HG03159 (cell line): ENCODE data around the gene CR1.
"Not testable (repeated sequence)": the region's sequence is repeated elsewhere in the genome, so short reads cannot be mapped to it uniquely, and the experiment has no call there.

Experiments
- ATAC-seq: cut with Tn5 transposase; IDR thresholded peaks from one replicate; pipeline ENCODE4 v1.9.1; 2021; ENCODE audit warnings: mild to moderate bottlenecking, moderate library complexity; ENCODE audit not compliant: unreplicated experiment

Gene CR1

GRCh38 chr1:207669528-207670009 is 173.6 kb downstream of the CR1 start:
- no peak for ATAC-seq

- no peak for ATAC-seq
These were observed 174.2 kb downstream of the CR1 start for GRCh38 chr1:207670192-207670591.

- ATAC-seq: no peak
These were observed 175.0 kb downstream of the CR1 start for GRCh38 chr1:207670997-207671396.

DNA sequence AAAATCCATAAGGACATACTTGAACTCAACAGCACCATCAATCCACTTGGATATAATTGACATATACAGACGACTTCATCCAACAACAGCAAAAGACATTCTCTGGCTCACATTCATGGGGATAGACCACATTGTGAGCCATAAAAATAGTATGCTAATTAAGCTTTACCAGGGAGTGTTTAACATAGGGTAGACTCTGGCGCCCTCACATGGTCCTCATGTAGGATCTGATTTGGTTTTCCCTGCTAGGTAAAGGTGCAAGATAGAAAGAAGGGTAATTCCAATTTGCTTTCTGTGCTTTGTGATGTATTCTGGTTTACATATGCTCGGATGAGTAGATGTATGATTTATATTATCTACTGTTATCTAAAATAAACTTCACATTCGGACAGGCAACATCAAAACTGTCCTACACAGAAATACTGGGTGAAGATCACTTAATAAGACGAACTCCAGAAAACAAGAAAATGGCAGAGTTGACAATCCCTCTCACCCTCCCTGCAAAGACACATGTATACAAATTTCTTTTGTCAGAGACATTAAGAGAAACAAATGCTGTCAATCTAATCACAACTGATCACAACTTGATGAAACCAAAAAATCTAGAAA is 176.7 kb downstream of the CR1 start:
- no peak for ATAC-seq

DNA sequence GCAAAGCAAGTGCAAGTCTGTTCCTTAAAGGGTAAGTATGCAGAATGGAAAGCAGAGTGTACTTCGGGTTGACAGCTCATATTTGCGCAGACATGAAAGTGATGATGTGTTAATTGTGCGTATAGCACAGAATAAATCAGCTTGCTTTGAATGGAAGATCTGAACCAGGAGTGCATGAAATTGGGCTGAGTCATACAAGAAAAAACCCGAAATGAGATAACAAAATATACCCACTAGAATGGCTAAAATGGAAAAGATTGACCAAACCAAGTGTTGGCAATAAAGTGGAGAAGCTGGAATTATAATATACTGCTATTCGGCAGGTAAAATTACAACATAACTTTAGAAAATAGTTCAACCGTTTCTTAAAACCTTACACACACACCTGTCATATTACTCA is 177.4 kb downstream of the CR1 start:
- no peak for ATAC-seq

- ATAC-seq: no peak
These were observed 180.2 kb downstream of the CR1 start for GRCh38 chr1:207676153-207676552.

DNA sequence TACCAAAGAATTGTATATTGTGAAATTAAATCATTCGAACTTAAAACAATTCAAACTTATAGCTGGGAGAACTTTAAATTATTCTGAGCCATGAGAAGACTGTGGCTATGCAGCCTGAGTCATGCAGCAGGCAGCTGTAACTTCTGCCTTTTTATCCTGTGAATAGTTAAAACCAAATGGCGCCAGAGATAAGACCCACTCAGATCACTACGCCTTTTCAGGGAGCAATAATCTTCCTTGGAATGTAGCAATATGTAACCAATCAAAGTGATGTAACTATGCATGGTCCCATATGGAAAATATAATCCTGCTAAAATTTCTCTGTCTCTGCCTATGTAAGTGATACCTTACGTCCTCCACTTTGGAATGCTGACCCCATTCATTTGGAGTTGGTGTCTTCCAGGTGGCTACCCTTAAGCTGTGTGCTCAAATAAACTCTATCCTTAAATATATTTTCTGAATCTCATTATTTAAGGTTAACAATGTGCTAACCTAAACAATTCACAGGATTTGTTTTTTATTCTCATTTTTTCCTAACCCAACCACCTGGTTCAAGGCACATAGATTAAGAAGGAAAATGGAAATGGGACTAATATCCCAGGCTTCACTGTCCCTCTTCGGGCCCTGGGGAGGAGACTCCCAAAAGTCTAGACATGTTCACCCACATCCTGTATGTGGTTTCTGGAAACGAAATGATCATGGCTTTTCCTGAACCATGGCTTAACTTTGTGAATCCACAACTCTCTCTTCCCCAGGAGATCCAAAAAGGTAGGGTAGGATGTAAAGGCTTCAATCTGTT is 184.8 kb downstream of the CR1 start:
- ATAC-seq: not testable (repeated sequence)

DNA sequence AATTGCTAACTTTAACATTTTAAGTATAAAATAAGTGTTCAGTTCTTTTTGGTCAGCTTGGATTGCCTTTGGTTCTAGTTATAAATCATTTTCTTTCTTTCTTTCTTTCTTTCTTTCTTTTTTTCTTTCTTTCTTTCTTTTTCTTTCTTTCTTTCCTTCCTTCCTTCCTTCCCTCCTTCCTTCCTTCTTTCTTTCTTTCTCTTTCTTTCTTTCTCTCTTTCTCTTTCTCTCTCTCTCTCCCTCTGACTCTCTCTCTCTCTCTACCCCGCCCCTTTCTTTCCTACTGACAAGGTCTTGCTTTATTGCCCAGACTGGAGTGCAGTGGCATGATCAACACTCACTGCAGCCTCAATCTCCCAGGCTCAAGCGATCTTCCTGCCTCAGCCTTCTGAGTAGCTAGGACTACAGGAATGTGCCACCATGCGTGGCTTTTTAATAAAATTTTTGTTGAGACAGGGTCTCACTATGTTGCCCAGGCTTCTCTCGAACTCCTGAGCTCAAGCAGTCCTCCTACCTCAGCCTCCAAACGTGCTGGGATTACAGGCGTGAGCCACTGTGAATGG is 187.0 kb downstream of the CR1 start:
- not testable (repeated sequence) for ATAC-seq

DNA sequence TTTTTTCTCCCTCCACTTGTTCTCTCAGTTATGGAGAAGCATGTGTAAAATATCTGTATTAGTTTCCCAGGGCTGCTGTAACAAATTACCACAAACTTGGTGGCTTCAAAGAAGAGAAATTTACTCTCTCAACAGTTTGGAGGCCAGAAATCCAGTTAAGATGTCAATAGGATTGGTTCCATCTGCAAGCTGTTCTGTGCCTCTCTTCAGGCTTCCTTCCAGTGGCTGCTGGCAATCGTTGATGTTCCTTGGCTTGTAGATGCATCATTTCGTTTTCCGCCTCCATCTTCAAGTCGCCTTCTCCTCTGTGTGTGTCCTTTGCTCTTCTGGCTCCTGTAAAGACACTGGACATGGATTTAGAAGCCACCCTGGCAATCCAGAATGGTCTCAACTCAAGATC is 194.6 kb downstream of the CR1 start:
- ATAC-seq: not testable (repeated sequence)

DNA sequence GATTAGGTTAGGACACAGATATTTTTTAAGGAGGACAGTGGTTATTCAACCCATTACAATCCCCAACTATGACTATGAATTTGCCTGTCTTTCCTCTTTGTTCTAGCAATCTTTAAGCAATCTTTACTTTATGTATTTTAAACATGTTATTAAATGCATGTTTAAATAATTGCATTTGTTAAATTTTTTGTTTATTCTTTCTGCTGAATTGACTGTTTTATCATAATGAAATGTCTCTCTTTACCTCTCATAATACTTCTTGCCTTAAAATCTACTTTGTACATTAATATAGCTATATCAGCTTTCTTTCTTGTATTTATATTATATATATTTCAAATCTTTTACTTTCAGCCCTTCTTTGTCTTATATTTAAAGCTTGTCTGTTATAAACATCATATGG is 195.1 kb downstream of the CR1 start:
- no peak for ATAC-seq
